ENCODE measurements around the gene C10orf67. TPM values are rescaled to one million over a fixed set of nuclear protein-coding genes. Genes with fewer than 3 reads are reported as not detected.

Gene C10orf67
- total and polyA plus RNA-seq, 2 of the 8 experiments (the other 6 are each of a cell fraction or from before 2014, with no cell fraction given): 0.05 to 0.11 TPM

DNA sequence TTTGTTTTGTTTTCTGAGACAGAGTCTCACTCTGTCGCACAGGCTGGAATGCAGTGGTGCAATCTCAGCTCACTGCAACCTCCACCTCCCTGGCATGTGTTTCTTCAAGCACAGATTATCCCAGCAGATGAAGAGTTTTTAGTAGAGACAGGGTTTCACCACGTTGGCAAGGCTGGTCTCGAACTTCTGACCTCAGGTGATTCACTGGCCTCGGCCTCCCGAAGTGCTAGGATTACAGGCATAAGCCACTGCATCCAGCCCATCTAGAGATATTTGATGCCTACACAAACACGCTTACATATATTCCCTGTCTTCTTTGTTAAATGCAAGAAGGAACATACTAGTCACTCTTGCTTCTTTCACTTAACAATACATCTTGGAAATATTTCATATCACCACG lies 158.4 kb downstream of the C10orf67 start (continued):
- no peak for TF ChIP-seq TBP (IDR thresholded peaks at IDR 0.05; ENCODE audit: low read depth, low read length)
- no peak for TF ChIP-seq CTCF (IDR thresholded peaks at IDR 0.05; ENCODE audit: control extremely low read depth in 1 of 3, insufficient read depth in 1 of 3, low read depth in 1 of 3, low read length in 3 of 3)
- TF ChIP-seq, protein P1, sequence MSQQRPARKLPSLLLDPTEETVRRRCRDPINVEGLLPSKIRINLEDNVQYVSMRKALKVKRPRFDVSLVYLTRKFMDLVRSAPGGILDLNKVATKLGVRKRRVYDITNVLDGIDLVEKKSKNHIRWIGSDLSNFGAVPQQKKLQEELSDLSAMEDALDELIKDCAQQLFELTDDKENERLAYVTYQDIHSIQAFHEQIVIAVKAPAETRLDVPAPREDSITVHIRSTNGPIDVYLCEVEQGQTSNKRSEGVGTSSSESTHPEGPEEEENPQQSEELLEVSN (IDR thresholded peaks at IDR 0.05): no peak
- no peak for TF ChIP-seq RAD21 (IDR thresholded peaks at IDR 0.05 in 1 of 2, conservative IDR thresholded peaks at IDR 0.05 in 1 of 2; ENCODE audit: low read depth in 2 of 2, low read length in 2 of 2)
- no peak for TF ChIP-seq SP1 (IDR thresholded peaks at IDR 0.05; ENCODE audit: low read depth, low read length)
- TF ChIP-seq POLR2AphosphoS5 (IDR thresholded peaks at IDR 0.05; ENCODE audit: low read depth, low read length): no peak

Data from H1 (cell line).